ENCODE results near the gene PAPPA.

Gene PAPPA

DNA sequence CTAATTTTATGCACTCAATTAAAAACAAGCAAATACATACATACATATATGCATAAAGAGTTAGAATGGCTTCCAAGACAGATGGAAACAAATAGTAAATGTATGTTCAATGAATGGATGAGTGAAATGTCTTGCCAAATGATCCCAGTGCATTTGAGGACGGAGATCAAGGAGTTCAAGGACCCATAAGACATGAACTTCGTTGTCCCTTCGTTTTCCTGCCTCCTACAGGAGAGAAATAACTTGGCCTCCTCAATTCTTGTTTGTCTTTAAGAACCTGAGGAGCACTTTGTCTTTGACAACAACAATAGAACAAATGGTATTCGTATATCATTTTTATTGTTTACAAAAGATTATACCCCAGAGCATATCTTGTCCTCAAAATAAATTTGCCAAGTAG, 2.4 kb upstream of the PAPPA start:
- Histone ChIP-seq H3K27me3 (ENCODE audit: control insufficient read depth, insufficient read depth, low read length) (no peaks in the 10 kb centered on the region), H3K4me2 (ENCODE audit: low read length) (no peak overlapping the region), H3K79me2 (no peaks in the 10 kb centered on the region), H3K4me1 (no peaks in the 10 kb centered on the region), H3K9me3 (ENCODE audit: control insufficient read depth, low read length) (no peaks in the 10 kb centered on the region), H3K4me3 (ENCODE audit: low read depth, low read length) (no peak overlapping the region), H3K27ac (no peak overlapping the region), H2AFZ (no peak overlapping the region), H3K9ac (no peak overlapping the region), H3K36me3 (ENCODE audit: control insufficient read depth, insufficient read depth, low read length) (peaks cover 3% of the 10 kb centered on the region)
- TF ChIP-seq CTCF (IDR thresholded peaks at IDR 0.05) = no peak

DNA sequence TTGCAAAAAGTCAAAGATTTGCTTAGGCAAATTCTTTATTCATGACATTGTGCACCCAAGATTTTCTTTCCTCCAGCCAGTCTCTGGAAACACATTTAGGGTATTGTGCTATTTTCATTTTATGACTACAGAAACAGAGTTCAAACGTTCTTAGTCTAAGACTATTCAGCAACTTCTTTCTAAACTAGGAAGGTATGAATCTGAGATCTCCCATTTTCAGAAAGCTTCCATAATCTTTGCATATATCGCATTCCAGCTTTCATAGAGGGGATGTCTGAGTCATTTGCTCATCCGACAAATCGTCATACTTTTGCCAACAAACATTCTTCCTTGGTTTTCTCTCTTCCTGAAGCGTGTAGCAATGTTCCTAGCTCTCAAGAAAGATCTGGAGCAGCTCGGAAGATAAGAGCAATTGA, 1.6 kb upstream of the PAPPA start:
- peak overlapping the region; percentile 85 for H3K27ac ChIP-seq
- no peaks in the 10 kb centered on the region for H3K4me1 ChIP-seq
- H3K4me2 ChIP-seq (ENCODE audit: low read length) = no peak overlapping the region
- no peak for TF ChIP-seq CTCF (IDR thresholded peaks at IDR 0.05)
- H3K4me3 ChIP-seq (ENCODE audit: low read depth, low read length) = peak overlapping the region; percentile 30
- H3K9me3 ChIP-seq (ENCODE audit: control insufficient read depth, low read length) = no peaks in the 10 kb centered on the region
- H3K79me2 ChIP-seq = no peaks in the 10 kb centered on the region
- H3K36me3 ChIP-seq (ENCODE audit: control insufficient read depth, insufficient read depth, low read length) = peaks cover 3% of the 10 kb centered on the region
- H3K9ac ChIP-seq = no peak overlapping the region
- no peaks in the 10 kb centered on the region for H3K27me3 ChIP-seq (ENCODE audit: control insufficient read depth, insufficient read depth, low read length)
- no peak overlapping the region for H2AFZ ChIP-seq

DNA sequence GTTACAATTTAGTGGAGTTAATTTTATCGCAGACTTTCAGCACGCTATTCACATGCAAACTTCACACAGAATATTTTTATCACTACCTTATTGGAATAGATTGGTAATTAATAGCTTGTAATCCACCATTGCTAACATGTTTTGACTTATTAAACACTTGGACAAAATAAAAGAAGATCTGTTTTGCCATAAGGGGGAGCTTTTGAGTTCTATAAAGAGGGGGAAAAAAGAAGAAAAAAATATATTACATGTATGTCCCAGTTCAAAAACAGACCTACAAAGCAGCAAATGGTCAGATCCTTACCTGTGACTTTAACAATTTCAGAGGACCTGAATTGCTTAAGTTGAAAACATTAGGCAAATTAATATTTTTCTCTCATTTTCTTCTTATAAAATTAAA, 1.2 kb upstream of the PAPPA start:
- Histone ChIP-seq H3K27ac (peak overlapping the region; percentile 85), H3K27me3 (ENCODE audit: control insufficient read depth, insufficient read depth, low read length) (no peaks in the 10 kb centered on the region), H3K36me3 (ENCODE audit: control insufficient read depth, insufficient read depth, low read length) (peaks cover 3% of the 10 kb centered on the region), H3K4me2 (ENCODE audit: low read length) (peak overlapping the region; percentile 82), H3K79me2 (no peaks in the 10 kb centered on the region), H3K4me1 (peaks cover 1% of the 10 kb centered on the region), H3K9me3 (ENCODE audit: control insufficient read depth, low read length) (no peaks in the 10 kb centered on the region), H3K9ac (no peak overlapping the region), H3K4me3 (ENCODE audit: low read depth, low read length) (peak overlapping the region; percentile 72), H2AFZ (peak overlapping the region; percentile 56)
- TF ChIP-seq CTCF (IDR thresholded peaks at IDR 0.05) = peak; percentile 31

DNA sequence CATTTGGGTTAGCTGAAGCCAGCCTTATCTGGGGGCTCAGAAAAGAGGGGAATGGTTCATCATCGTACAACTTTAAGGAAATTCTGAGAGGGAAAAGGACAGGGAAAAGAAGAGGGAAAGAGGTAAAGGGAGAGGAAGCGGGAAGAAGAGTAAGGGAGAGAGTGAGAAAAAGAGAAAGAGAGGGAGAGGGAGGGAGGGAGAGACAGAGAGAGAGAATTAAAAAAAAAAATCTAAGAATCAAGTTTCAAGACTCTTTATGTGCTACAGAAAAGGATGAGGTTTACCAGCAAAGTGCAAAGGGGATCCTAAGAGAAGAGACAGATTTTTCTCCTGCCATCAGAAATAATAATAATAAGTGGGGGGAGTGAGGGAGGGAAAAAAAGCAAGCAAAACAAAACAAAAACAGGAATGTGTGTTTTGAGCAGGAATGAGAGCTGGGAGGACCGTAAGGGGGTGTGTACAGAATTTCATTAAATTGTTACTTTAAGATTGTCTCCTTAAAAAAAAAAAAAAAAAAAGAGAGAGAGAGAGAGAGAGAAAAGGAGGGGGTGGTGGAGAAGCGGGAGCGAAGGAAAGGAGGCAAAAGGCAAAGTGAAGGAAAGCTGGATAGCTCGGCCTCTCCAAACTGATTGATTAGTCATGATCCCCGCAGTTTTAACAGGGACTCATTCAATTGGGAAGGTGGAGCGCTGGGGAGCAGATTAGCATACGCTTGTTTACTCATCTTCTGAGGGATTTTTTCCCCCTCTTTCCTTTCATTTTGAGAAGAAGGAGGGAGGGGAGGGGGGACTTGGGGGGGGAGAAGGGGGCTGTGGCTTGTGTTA, 438 bp upstream of the PAPPA start:
- Histone ChIP-seq H3K36me3 (ENCODE audit: control insufficient read depth, insufficient read depth, low read length) (peaks cover 3% of the 10 kb centered on the region), H3K4me1 (peaks cover 7% of the 10 kb centered on the region), H3K9me3 (ENCODE audit: control insufficient read depth, low read length) (no peaks in the 10 kb centered on the region), H2AFZ (peak overlapping the region; percentile 56), H3K4me3 (ENCODE audit: low read depth, low read length) (peak overlapping the region; percentile 72), H3K4me2 (ENCODE audit: low read length) (peak overlapping the region; percentile 82), H3K27ac (peak overlapping the region; percentile 85), H3K27me3 (ENCODE audit: control insufficient read depth, insufficient read depth, low read length) (no peaks in the 10 kb centered on the region), H3K9ac (no peak overlapping the region), H3K79me2 (peaks cover 2% of the 10 kb centered on the region)
- no peak for TF ChIP-seq CTCF (IDR thresholded peaks at IDR 0.05)

Measured in parathyroid adenoma (tissue), 2 donors.